Fibroblast of lung (primary cell): ENCODE data around the gene ATG4B. TPM values are rescaled to one million over a fixed set of nuclear protein-coding genes. Genes with fewer than 3 reads are reported as not detected.

Experiments
- DNase-seq, 2 donors: peaks; one replicate each; pipeline versions ENCODE4 v3.0.0 to v3.0.0-alpha.2; 2010; ENCODE audit warnings: low read depth in 2 of 2
- H2AFZ ChIP-seq: 2 replicates; pipeline ENCODE4 v1.5.1; 2012; ENCODE audit warnings: low read length, control low read depth, inconsistent platforms
- H3K27ac ChIP-seq: 2 replicates; pipeline ENCODE4 v1.5.1; 2011; ENCODE audit warnings: low read length, control low read depth; ENCODE audit not compliant: insufficient read depth
- H3K27me3 ChIP-seq: 2 replicates; pipeline ENCODE4 v1.5.1; 2011; ENCODE audit warnings: mild to moderate bottlenecking, low read length; ENCODE audit not compliant: control insufficient read depth, insufficient read depth
- H3K36me3 ChIP-seq: 2 replicates; pipeline ENCODE4 v1.5.1; 2011; ENCODE audit warnings: low read length; ENCODE audit not compliant: control insufficient read depth, insufficient read depth
- H3K4me1 ChIP-seq: 2 replicates; pipeline ENCODE4 v1.5.1; 2011; ENCODE audit warnings: low read length; ENCODE audit not compliant: control insufficient read depth, insufficient read depth; ENCODE audit errors: extremely low read depth
- H3K4me2 ChIP-seq: 2 replicates; pipeline ENCODE4 v1.5.1; 2011; ENCODE audit warnings: low read length, control low read depth; ENCODE audit not compliant: insufficient read depth; ENCODE audit errors: extremely low read depth
- H3K4me3 ChIP-seq, 4 experiments: fragments of 200-600 bp in 1 of 4; sonication (generic) in 1 of 4; replicated peaks in 1 of 4; 2 replicates each; pipeline ENCODE4 v1.5.1; 2011 to 2016; ENCODE audit warnings: low read length in 4 of 4, low read depth in 3 of 4, mild to moderate bottlenecking in 3 of 4, control low read depth in 2 of 4, inconsistent platforms in 1 of 4, mixed read lengths in 1 of 4; ENCODE audit not compliant: insufficient read depth in 1 of 4; ENCODE audit errors: control extremely low read depth in 1 of 4
- H3K79me2 ChIP-seq: 2 replicates; pipeline ENCODE4 v1.5.1; 2012; ENCODE audit warnings: mild to moderate bottlenecking, low read length, inconsistent platforms; ENCODE audit not compliant: control insufficient read depth, insufficient read depth
- H3K9ac ChIP-seq: 2 replicates; pipeline ENCODE4 v1.5.1; 2011; ENCODE audit warnings: mild to moderate bottlenecking, low read length, control low read depth; ENCODE audit not compliant: insufficient read depth
- H3K9me3 ChIP-seq: 2 replicates; pipeline ENCODE4 v1.5.1; 2012; ENCODE audit warnings: low read depth, low read length; ENCODE audit not compliant: control insufficient read depth, insufficient read depth
- H4K20me1 ChIP-seq: 2 replicates; pipeline ENCODE4 v1.5.1; 2011; ENCODE audit warnings: low read length; ENCODE audit not compliant: control insufficient read depth, insufficient read depth; ENCODE audit errors: extremely low read depth
- EZH2 ChIP-seq: IDR thresholded peaks from 2 replicates; pipeline ENCODE4 v1.5.1; 2012; ENCODE audit warnings: low read length, control low read depth, mild to moderate bottlenecking; ENCODE audit errors: missing control alignments
- polyA plus RNA-seq, 2 donors: library from polyadenylated mRNA; depleted of rRNA in 1 of 2; stranded (reverse) in 1 of 2; unstranded in 1 of 2; fragments of >200 nt; gene quantifications; 2 replicates each; pipeline ENCODE4 v1.2.1, GENCODE V29; 2011 to 2012; ENCODE audit warnings: missing spikeins in 1 of 2
- total RNA-seq: library from RNA; depleted of rRNA; stranded (reverse); fragments of >200 nt; gene quantifications from 2 replicates; pipeline ENCODE4 v1.2.1, GENCODE V29; 2014
- TF ChIP-seq, protein P1 (sequence below), 2 donors: IDR thresholded peaks in 1 of 2; conservative IDR thresholded peaks in 1 of 2; 1 replicate in 1 of 2; 2 replicates in 1 of 2; pipeline ENCODE4 v1.5.1; 2011 to 2012; ENCODE audit warnings: low read length in 2 of 2, control low read depth in 1 of 2, inconsistent platforms in 1 of 2, low read depth in 1 of 2, mild to moderate bottlenecking in 1 of 2

Gene ATG4B
- total and polyA plus RNA-seq, 2 donors (not counting 1 experiment from before 2014, with no cell fraction given), result 45.1 to 76.2 TPM

DNA sequence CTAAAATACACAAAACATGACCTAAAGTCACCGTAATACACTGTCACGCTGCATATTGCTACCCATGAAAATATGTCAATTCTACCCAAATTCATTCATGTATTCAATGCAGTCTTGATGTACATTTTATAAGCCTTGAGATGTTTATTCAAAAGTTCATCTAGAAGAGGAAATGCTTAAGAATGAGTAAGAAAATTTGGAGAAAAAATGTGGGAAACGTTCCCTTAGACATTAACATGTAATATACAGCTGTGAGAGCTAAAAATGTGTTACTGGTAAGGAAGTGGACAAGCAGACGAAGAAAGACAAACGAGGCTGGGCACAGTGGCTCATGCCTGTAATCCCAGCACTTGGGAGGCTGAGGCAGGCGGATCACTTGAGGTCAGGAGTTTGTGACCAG, 37.9 kb upstream of the ATG4B start:
- no peak overlapping the region for H3K9ac ChIP-seq
- H3K4me2 ChIP-seq, result no peak overlapping the region
- H3K79me2 ChIP-seq, result no peaks in the 10 kb centered on the region
- H3K27me3 ChIP-seq, result no peaks in the 10 kb centered on the region
- H3K9me3 ChIP-seq, result no peaks in the 10 kb centered on the region
- no peaks in the 10 kb centered on the region for H4K20me1 ChIP-seq
- H3K4me1 ChIP-seq, result no peaks in the 10 kb centered on the region
- peaks cover 10% of the 10 kb centered on the region for H3K36me3 ChIP-seq
- TF ChIP-seq, protein P1, sequence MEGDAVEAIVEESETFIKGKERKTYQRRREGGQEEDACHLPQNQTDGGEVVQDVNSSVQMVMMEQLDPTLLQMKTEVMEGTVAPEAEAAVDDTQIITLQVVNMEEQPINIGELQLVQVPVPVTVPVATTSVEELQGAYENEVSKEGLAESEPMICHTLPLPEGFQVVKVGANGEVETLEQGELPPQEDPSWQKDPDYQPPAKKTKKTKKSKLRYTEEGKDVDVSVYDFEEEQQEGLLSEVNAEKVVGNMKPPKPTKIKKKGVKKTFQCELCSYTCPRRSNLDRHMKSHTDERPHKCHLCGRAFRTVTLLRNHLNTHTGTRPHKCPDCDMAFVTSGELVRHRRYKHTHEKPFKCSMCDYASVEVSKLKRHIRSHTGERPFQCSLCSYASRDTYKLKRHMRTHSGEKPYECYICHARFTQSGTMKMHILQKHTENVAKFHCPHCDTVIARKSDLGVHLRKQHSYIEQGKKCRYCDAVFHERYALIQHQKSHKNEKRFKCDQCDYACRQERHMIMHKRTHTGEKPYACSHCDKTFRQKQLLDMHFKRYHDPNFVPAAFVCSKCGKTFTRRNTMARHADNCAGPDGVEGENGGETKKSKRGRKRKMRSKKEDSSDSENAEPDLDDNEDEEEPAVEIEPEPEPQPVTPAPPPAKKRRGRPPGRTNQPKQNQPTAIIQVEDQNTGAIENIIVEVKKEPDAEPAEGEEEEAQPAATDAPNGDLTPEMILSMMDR (conservative IDR thresholded peaks at IDR 0.05 in 1 of 2, IDR thresholded peaks at IDR 0.05 in 1 of 2; ENCODE audit: low read depth in 1 of 2, low read length in 2 of 2), result no peak
- no peak for TF ChIP-seq EZH2
- no peak overlapping the region for H2AFZ ChIP-seq
- DNase-seq, result no peak
- no peak overlapping the region for H3K27ac ChIP-seq
- no peak overlapping the region for H3K4me3 ChIP-seq

DNA sequence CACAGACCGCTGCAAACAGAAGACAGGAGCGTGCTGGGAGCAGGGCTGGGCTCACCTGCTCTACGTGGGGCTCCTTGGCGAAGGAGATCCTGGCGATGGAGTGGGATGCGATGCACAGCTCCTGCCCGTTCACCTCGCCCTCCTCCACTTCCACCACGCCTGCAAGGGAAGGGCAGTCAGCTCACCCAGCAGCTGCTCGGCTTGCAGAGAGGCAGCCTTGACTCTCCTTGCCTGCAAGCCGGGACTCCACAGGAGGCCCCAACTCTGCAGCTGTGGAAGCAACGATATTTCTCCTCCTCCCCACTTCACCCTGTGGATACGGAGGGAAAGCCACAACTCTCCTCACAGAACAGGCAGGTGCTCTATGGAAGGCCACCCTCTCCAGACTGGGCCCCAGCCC, 35.7 kb upstream of the ATG4B start:
- Histone ChIP-seq H3K79me2 (no peaks in the 10 kb centered on the region), H3K4me3 (no peak overlapping the region), H3K4me2 (no peak overlapping the region), H3K27ac (no peak overlapping the region), H3K36me3 (peaks cover 12% of the 10 kb centered on the region), H3K9ac (no peak overlapping the region), H3K4me1 (no peaks in the 10 kb centered on the region), H2AFZ (no peak overlapping the region), H3K9me3 (no peaks in the 10 kb centered on the region), H3K27me3 (no peaks in the 10 kb centered on the region), H4K20me1 (no peaks in the 10 kb centered on the region)
- no peak for TF ChIP-seq EZH2
- TF ChIP-seq, protein P1 (conservative IDR thresholded peaks at IDR 0.05 in 1 of 2, IDR thresholded peaks at IDR 0.05 in 1 of 2; ENCODE audit: low read depth in 1 of 2, low read length in 2 of 2), result no peak
- DNase-seq, result no peak

DNA sequence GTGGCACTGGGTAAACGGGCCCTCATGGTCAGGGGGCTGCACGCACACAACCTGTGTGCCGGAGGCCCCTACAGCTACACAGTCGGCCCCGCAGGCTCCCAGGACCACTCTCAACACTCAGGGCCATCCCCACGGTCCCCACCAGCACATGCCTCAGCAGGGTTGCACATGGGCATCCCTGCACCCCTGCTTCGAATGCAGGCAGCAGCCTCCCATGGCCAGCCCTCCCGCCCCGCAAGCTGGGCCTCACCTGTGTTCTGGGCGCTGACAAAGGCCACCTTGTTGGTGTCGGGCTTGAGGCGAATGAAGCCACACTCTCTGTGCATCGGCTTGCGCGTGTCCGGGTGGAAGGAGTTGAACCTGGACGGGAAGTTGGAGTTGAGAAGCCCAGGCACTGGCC, 34.8 kb upstream of the ATG4B start:
- TF ChIP-seq EZH2, result no peak
- TF ChIP-seq, protein P1 (conservative IDR thresholded peaks at IDR 0.05 in 1 of 2, IDR thresholded peaks at IDR 0.05 in 1 of 2; ENCODE audit: low read depth in 1 of 2, low read length in 2 of 2), result no peak
- no peak overlapping the region for H3K27ac ChIP-seq
- no peaks in the 10 kb centered on the region for H3K4me1 ChIP-seq
- peaks cover 9% of the 10 kb centered on the region for H3K36me3 ChIP-seq
- DNase-seq, result no peak
- no peak overlapping the region for H3K4me3 ChIP-seq
- H2AFZ ChIP-seq, result no peak overlapping the region
- no peak overlapping the region for H3K4me2 ChIP-seq
- H3K9ac ChIP-seq, result no peak overlapping the region
- H3K79me2 ChIP-seq, result no peaks in the 10 kb centered on the region
- H3K9me3 ChIP-seq, result no peaks in the 10 kb centered on the region
- no peaks in the 10 kb centered on the region for H4K20me1 ChIP-seq
- H3K27me3 ChIP-seq, result no peaks in the 10 kb centered on the region
